Immature natural killer cell (primary cell): ENCODE measurements around the gene PDPK1. TPM values are rescaled to one million over a fixed set of nuclear protein-coding genes. Genes with fewer than 3 reads are reported as not detected.

ENCODE experiments used
- DNase-seq, 3 donors: peaks; one replicate each; pipeline ENCODE4 v3.0.0; 2022; ENCODE audit warnings: mixed read lengths in 1 of 3
- H3K27ac Mint-ChIP-seq, 6 donors: one replicate each; pipeline ENCODE4 v1.8.0; 2020; ENCODE audit warnings: mixed read lengths in 6 of 6, mild to moderate bottlenecking in 5 of 6, inconsistent platforms in 4 of 6, moderate library complexity in 3 of 6
- H3K27me3 Mint-ChIP-seq, 3 donors: one replicate each; pipeline ENCODE4 v1.8.0; 2020 to 2021; ENCODE audit warnings: low read depth in 3 of 3, mild to moderate bottlenecking in 3 of 3, mixed read lengths in 3 of 3, moderate library complexity in 3 of 3, inconsistent platforms in 1 of 3
- H3K36me3 Mint-ChIP-seq, 3 donors: one replicate each; pipeline ENCODE4 v1.8.0; 2020; ENCODE audit warnings: mixed read lengths in 3 of 3, inconsistent platforms in 2 of 3, mild to moderate bottlenecking in 2 of 3
- H3K4me1 Mint-ChIP-seq, 2 donors: one replicate each; pipeline ENCODE4 v1.8.0; 2020; ENCODE audit warnings: inconsistent platforms in 2 of 2, mild to moderate bottlenecking in 2 of 2, mixed read lengths in 2 of 2, moderate library complexity in 1 of 2
- H3K4me3 Mint-ChIP-seq, 5 donors: one replicate each; pipeline ENCODE4 v1.8.0; 2020; ENCODE audit warnings: mild to moderate bottlenecking in 5 of 5, mixed read lengths in 5 of 5, inconsistent platforms in 3 of 5, moderate library complexity in 3 of 5
- H3K9me3 Mint-ChIP-seq, 6 donors: one replicate each; pipeline ENCODE4 v1.8.0; 2020; ENCODE audit warnings: mild to moderate bottlenecking in 6 of 6, mixed read lengths in 6 of 6, inconsistent platforms in 4 of 6, moderate library complexity in 3 of 6
- polyA plus RNA-seq, 3 donors: library from polyadenylated mRNA; unstranded; fragments of 300-500 nt; fragmentation: Illumina TruSeq; gene quantifications; one replicate each; pipeline ENCODE4 v1.2.3, GENCODE V29; 2021

PDPK1 gene
- polyA plus RNA-seq, 3 donors from 2014 or later: 26.3 to 48.8 (median 27.1) TPM

DNA sequence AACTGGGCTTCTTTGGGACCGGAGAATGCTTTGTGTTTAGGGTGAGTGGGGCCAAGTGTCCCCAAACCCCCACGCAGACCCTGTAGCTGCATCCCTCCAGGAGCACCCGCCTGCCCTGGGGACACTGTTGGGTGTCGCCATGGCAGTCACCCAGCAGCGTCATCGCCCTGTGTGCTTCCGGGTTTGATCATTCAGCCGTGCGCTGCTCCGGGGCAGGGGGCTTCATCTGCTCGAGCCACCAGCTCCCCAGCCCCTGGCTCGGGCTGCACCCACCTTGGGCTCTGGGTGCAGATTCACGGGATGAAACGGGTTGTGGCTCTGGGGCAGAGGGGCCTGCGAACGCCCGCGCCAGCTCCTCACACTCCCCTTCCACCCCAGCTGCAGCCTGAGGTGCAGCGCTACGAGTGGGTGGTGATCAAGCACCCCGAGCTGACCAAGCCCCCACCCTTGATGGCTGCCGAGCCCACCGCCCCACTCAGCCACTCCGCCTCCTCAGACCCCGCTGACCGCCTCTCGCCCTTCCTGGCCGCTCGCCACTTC lies 37.9 kb upstream of the PDPK1 start:
- no peak overlapping the region for H3K27ac Mint-ChIP-seq
- no peaks in the 10 kb centered on the region for H3K4me1 Mint-ChIP-seq
- no peaks in the 10 kb centered on the region for H3K9me3 Mint-ChIP-seq
- H3K36me3 Mint-ChIP-seq: peaks cover 3 to 6% (median 6%) of the 10 kb centered on the region in 3 donors
- no peak overlapping the region for H3K4me3 Mint-ChIP-seq
- peaks cover 0 to 1% (median 0%) of the 10 kb centered on the region in 3 donors for H3K27me3 Mint-ChIP-seq
- no peak for DNase-seq

DNA sequence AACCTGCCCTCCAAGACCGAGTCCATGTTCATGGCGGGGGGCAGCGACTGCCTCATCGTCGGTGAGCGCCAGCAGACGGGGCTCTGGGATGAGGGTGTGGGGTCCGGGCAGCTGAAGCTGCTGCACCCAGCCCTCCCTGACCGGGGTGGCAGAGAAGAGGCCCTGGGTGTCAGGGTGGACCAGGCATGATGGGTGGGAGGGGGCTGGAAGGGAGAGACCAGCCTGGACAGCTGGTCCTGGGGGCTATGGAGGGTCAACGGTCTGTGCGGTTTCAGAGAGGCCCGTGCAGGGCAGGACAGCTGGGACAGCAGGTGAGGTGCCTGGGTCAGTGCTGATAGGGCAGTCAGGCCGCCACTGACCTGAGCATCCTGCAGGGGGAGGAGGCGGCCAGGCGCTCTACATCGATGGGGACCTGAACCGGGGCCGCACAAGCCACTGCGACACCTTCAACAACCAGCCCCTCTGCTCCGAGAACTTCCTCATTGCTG lies 37.3 kb upstream of the PDPK1 start:
- H3K4me3 Mint-ChIP-seq: no peak overlapping the region
- H3K27me3 Mint-ChIP-seq: peaks cover 0 to 1% (median 0%) of the 10 kb centered on the region in 3 donors
- no peak for DNase-seq
- H3K36me3 Mint-ChIP-seq: peaks cover 3 to 6% (median 6%) of the 10 kb centered on the region in 3 donors
- peak overlapping the region in 1 of 6 donors; percentile 64 for H3K27ac Mint-ChIP-seq
- no peaks in the 10 kb centered on the region for H3K4me1 Mint-ChIP-seq
- no peaks in the 10 kb centered on the region for H3K9me3 Mint-ChIP-seq

DNA sequence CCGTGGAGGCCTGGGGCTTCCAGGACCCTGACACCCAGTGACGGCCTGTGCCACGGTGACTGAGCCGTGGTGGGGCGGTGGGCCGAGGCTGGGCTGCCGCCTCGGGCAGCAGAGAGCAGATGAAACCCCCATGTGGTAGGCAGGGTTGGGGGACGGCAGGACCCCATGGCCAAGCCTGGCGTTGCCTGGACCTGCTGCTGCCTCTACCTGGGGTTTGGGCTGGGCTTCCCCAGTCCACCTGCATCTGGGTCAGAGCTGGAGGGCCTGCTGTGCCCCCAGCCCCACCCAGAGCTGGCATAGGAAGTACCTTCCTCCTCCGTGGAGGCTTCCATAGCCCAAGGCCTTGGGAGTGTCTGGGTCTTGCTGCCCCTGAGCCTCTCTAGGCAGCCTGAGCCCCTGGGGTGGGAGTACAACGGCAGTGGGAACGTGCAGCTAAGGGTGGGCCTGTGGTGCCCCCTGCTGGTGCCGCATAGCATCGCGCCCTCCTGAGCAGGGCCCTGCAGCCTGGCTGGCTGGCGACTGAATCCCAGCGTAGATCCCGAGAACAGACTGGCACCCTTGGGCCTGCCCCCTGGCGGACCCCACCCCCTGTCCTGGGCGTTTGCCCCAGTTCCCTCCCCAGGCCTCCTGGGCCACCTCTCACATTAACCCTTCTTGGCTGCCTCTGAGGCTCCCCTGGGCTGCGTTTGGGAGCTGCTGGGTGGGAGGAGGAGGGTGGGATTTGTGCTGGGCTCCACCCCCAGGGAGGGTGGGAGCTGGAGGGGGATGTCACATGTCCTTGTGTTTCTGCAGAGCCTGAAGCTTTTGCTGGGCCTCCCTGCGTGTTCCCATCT lies 36.7 kb upstream of the PDPK1 start:
- H3K27ac Mint-ChIP-seq: no peak overlapping the region

DNA sequence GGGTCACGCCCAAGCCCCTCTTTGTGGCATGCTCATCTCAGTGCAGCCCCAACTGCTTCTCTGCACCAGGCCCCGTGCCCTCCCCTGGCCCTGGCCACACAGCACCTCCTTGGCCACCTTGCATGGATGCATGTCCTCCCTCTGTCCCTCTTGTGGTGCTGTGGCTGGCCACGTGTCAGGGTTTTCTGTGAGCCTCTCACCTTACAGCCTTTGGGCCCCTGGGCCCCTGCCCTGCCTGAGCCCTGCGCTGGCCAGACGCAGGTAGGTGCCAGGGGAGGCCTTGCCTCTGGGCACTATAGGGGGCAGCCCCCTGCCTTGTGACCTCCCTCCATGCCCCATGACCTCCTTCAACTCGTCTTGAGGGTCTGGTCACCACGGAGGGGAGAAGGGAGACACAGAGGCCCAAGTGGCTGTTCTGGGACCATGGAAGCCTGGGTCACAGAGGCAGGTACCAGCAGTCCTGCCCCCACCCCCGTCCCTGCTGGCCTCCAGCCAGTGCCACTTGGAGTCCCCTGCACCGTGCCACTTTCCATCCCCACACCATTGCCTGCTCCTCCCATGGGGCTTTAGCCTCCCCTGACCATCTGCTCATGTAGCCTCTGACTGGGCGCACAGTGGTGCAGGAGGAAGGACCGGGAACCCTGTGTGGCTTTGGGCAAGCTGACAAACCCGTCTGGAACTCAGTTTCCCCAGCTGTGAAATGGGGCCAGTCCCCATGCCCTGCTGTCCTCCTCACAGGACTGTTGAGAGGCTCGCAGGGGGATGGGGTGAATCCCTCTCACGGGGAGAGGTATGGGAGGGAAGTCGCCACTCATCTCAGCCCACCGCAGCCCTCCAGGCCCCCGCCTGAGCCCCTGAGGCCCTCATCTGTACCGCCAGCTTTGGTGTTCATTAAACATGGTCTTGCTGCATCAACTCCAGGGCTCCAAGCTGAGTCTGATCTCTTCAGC lies 35.6 kb upstream of the PDPK1 start:
- H3K4me1 Mint-ChIP-seq: peaks cover 0 to 2% of the 10 kb centered on the region in 2 donors
- H3K27ac Mint-ChIP-seq: no peak overlapping the region

More for the DNA sequence above, 36.7 kb upstream of the PDPK1 start:
- H3K36me3 Mint-ChIP-seq: peaks cover 3 to 6% (median 6%) of the 10 kb centered on the region in 3 donors
- H3K9me3 Mint-ChIP-seq: no peaks in the 10 kb centered on the region
- no peak overlapping the region for H3K4me3 Mint-ChIP-seq
- peak; percentile 73 to 80 (median 75) for DNase-seq
- H3K27me3 Mint-ChIP-seq: peaks cover 0 to 5% (median 0%) of the 10 kb centered on the region in 3 donors
- no peaks in the 10 kb centered on the region for H3K4me1 Mint-ChIP-seq

DNA sequence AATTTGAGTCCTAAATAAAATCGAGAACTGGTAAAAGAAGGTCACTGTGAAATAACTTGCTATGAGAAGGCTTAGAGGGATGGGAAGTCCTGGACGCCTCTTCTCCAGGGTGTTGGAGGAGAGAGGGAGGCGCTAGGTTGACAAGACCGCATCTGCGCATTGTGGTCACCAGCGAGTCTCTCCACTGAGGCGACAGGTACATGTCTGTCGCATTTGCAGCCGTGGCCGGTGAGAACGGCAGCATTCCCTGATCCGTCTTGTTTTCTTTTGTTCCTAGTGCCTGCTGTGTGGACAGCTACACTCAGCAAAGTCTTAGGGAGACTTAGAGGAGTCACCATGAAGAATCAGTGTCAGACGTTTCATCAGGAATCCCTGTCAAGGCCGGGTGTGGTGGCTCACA lies 32.1 kb upstream of the PDPK1 start:
- H3K27ac Mint-ChIP-seq: no peak overlapping the region
- no peak overlapping the region for H3K4me3 Mint-ChIP-seq
- H3K36me3 Mint-ChIP-seq: no peaks in the 10 kb centered on the region
- no peaks in the 10 kb centered on the region for H3K9me3 Mint-ChIP-seq
- no peak for DNase-seq
- peaks cover 0 to 8% (median 2%) of the 10 kb centered on the region in 3 donors for H3K27me3 Mint-ChIP-seq
- peaks cover 8 to 15% of the 10 kb centered on the region in 2 donors for H3K4me1 Mint-ChIP-seq

More for the DNA sequence above, 35.6 kb upstream of the PDPK1 start:
- no peaks in the 10 kb centered on the region for H3K9me3 Mint-ChIP-seq
- peaks cover 0 to 5% (median 0%) of the 10 kb centered on the region in 3 donors for H3K27me3 Mint-ChIP-seq
- DNase-seq: no peak
- H3K4me3 Mint-ChIP-seq: no peak overlapping the region
- peaks cover 3 to 6% (median 6%) of the 10 kb centered on the region in 3 donors for H3K36me3 Mint-ChIP-seq

DNA sequence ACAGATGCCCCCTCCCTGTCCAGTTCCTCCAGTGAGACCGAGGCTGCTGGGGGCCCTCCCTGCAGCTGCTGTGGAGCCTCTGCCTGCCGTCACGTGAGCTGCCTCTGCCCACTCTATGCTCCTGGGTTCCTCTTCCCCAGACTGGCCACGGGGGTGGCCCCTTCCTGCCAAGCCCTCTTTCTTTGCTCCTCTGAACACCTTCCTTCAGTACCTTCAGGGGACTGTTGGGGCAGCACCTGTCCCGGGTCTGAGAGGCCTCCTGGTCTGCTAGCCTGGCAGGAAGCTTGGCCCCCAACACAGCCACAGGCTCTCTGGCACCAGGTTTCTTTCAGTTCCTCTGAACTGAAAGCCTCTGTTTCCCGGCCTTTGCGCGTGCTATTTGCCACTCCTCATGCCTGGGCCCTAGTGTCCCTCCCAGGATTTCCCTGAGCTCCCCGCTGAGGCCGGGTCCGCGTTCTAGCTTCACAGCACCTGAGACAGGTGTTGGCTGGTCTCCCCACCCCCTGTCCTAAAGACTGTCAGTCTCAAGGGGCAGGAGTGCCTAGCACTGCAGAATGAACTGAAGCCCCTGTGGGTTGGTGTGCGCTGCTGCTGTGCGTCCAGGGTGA lies 30.7 kb upstream of the PDPK1 start:
- H3K4me3 Mint-ChIP-seq: no peak overlapping the region
- peaks cover 1 to 10% (median 4%) of the 10 kb centered on the region in 3 donors for H3K27me3 Mint-ChIP-seq
- H3K27ac Mint-ChIP-seq: peak overlapping the region in 1 of 6 donors; percentile 53
- H3K9me3 Mint-ChIP-seq: no peaks in the 10 kb centered on the region
- DNase-seq: no peak
- H3K36me3 Mint-ChIP-seq: no peaks in the 10 kb centered on the region
- H3K4me1 Mint-ChIP-seq: peaks cover 11 to 17% of the 10 kb centered on the region in 2 donors

DNA sequence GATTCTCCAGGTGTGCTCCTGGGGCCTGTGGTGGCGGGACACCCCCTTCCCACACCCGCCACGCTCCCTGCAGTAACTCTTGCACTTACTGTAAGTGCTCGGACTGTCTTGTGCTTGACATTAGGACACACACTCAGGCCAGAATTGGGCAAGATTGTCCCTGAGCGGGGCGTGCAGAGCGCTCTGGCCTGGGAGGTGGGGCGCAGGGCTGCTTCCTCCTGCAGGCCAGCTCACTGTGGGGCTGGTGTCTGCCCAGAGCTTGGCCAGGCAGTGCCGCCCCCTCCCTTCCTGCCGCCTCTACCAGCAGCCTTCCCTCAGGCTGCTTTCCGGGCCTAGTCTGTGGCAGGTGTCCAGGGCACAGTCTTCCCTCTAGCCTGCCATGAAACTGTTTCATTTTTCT lies 30.2 kb upstream of the PDPK1 start:
- H3K27ac Mint-ChIP-seq: peak overlapping the region in 3 of 6 donors; percentile 22 to 55 (median 48)
- no peaks in the 10 kb centered on the region for H3K9me3 Mint-ChIP-seq
- peaks cover 16 to 21% of the 10 kb centered on the region in 2 donors for H3K4me1 Mint-ChIP-seq
- no peaks in the 10 kb centered on the region for H3K36me3 Mint-ChIP-seq
- no peak overlapping the region for H3K4me3 Mint-ChIP-seq
- peaks cover 2 to 11% (median 4%) of the 10 kb centered on the region in 3 donors for H3K27me3 Mint-ChIP-seq
- no peak for DNase-seq

DNA sequence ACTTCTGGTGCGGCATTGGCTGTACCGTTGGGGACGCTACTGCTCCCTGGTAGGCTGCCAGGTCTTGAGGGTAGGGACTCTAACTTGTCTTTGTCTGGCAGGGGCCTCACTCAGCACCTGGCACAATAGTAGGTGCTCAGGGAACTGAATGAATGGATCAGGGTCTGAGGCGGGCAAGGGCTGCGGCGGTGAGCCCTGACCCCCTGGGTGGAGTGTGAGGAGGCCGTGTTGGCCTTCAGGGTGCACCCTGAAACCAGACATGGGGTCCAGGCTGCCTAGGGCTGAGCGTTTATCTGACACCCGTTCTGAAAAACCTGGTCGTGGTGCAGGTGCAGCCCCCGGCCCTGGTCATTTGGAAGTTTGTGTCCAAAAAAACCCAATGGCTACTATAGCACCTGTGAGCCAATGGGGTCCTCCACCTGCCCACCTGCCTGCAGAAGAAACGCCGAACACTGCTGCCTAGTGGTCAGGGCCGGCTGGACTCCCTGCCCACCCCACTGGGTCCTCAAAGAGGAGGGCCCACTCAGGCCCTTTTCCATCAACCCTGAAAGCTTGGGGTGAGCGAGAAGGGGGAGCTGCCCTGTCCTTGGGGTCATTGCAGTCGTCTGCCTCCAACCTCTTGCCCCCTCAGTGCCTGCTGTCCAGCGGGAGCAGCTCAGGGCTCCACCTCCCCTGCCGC lies 29.0 kb upstream of the PDPK1 start:
- Mint-ChIP-seq H3K4me1 (peaks cover 24 to 29% of the 10 kb centered on the region in 2 donors), H3K27me3 (peaks cover 7 to 19% (median 13%) of the 10 kb centered on the region in 3 donors), H3K27ac (peak overlapping the region in 2 of 6 donors; percentile 10 to 84), H3K4me3 (no peak overlapping the region), H3K9me3 (no peaks in the 10 kb centered on the region), H3K36me3 (no peaks in the 10 kb centered on the region)
- no peak for DNase-seq

DNA sequence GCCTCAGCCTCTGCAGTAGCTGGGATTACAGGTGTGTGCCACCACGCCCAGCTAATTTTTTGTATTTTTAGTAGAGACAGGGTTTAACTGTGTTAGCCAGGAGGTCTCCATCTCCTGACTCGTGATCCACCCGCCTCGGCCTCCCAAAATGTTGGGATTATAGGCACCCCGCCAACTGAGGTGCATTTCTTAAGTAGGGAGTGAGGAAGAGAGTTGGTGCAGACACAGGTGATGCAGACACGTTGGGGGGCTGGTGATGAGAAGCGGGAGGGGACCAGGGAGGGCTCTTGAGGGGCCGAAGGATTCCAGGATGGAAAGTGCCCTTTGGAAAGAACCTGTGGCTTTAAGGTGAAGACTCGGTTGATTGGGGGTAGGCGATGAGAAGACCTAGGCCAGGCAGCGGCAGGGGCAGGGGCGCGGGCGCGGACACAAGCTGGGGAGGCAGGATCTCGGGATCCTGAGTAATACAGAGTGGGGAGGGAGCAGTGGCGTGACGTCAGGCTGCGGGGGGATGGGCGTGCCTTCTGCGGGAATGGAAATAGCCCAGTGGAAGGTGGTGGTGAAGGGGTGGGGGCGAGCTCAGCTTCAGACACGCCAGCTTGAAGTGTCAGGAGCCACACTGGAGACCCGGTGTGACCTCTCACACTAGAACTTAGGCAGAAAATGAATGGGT lies 26.6 kb upstream of the PDPK1 start:
- Mint-ChIP-seq H3K27ac (peak overlapping the region in 2 of 6 donors; percentile 28 to 35), H3K9me3 (no peaks in the 10 kb centered on the region)

DNA sequence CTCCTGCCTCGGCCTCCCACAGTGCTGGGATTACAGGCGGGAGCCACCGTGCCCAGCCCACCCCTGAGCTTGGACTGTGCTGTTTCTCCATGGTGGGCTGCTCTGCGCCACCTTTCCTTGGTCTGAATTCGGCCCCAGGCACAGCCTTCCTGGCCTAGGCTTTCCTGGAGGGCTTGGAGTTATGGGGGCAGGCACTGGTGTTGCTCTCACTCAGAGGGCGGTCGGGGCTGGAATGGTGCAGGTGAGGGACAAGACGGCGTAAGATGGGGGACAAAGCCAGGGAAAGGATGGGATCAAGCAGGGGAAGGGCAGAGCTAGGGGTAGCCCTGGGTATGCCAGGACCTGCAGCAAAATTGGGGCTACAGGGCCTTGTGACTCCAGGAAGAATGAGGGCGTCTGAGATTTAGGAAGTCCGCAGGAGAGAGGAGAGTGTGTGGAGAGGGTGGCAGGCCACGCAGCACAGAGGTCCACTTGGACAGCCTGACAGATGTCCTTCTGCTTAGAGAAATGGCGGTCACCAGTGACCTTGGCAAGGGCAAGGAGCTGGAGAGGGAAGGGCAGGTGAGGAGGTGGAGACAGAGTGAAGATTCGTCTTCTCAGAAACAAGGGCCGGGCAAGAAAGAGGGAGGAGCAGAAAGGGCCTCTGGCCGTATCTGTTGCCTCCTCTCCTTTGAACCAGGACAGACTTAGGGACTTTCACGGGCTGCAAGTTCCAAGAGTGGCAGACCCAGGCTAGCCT lies 25.7 kb upstream of the PDPK1 start:
- H3K4me3 Mint-ChIP-seq: peak overlapping the region; percentile 82 to 91 (median 89)
- H3K4me1 Mint-ChIP-seq: peaks cover 50 to 53% of the 10 kb centered on the region in 2 donors
- peaks cover 0 to 6% (median 0%) of the 10 kb centered on the region in 3 donors for H3K36me3 Mint-ChIP-seq

More for the DNA sequence above, 26.6 kb upstream of the PDPK1 start:
- H3K27me3 Mint-ChIP-seq: peaks cover 22 to 31% (median 23%) of the 10 kb centered on the region in 3 donors
- no peaks in the 10 kb centered on the region for H3K36me3 Mint-ChIP-seq
- peaks cover 41 to 46% of the 10 kb centered on the region in 2 donors for H3K4me1 Mint-ChIP-seq
- H3K4me3 Mint-ChIP-seq: peak overlapping the region in 1 of 5 donors; percentile 13
- DNase-seq: no peak

DNA sequence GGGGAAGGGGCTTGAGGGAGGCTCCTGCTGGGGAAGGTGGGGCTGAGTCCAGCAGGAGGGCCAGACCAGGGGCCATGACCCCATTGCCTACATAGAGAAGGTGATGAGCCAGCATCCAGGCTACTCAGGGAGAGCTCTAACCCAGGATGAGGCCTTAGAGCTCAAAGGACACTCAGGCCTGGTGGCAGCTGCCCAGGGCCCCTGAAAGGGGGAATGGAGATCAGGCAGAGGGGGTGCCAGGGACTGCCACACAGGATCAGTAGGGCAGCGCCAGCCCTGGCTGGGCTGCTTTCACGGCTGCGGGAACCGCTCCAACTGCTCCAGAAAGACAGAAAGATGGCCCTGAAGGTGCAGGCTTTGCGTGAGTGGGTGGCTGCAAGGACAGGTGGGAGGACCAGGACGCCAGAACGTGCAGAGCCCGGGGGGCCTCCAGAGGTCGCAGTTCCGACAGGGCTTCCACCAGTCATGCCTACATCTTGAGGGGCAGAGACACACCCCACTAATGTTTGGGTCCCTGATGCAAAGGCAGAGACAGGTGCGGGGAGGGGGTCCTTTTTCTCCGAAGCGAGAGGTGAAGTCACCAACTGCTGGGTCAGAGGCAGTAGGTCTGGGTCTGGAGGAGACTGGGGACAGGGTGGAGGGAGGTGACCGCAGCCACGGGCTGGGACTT lies 25.0 kb upstream of the PDPK1 start:
- H3K9me3 Mint-ChIP-seq: no peaks in the 10 kb centered on the region
- H3K36me3 Mint-ChIP-seq: peaks cover 0 to 6% (median 0%) of the 10 kb centered on the region in 3 donors
- H3K4me1 Mint-ChIP-seq: peaks cover 57 to 59% of the 10 kb centered on the region in 2 donors
- H3K27me3 Mint-ChIP-seq: peaks cover 26 to 39% (median 28%) of the 10 kb centered on the region in 3 donors
- DNase-seq: no peak
- H3K4me3 Mint-ChIP-seq: peak overlapping the region; percentile 82 to 91 (median 89)
- H3K27ac Mint-ChIP-seq: peak overlapping the region; percentile 87 to 94 (median 90)

More for the DNA sequence above, 25.7 kb upstream of the PDPK1 start:
- Mint-ChIP-seq H3K27me3 (peaks cover 23 to 33% (median 28%) of the 10 kb centered on the region in 3 donors), H3K9me3 (no peaks in the 10 kb centered on the region), H3K27ac (peak overlapping the region in 5 of 6 donors; percentile 87 to 94 (median 92))
- DNase-seq: no peak
